Fibroblast of the aortic adventitia (primary cell): ENCODE results near the gene TSHR. TPM values are rescaled to one million over a fixed set of nuclear protein-coding genes. Genes with fewer than 3 reads are reported as not detected.
"Not testable (repeated sequence)": the region's sequence is repeated elsewhere in the genome, so short reads cannot be mapped to it uniquely, and the experiment has no call there.

Experiments used
- DNase-seq: peaks from one replicate; pipeline ENCODE4 v3.0.0-alpha.2; 2010; ENCODE audit warnings: low read depth
- H3K4me3 ChIP-seq: 2 replicates; pipeline ENCODE4 v1.5.1; 2011; ENCODE audit warnings: low read depth, mild to moderate bottlenecking, control low read depth, low read length, moderate library complexity
- CTCF ChIP-seq: IDR thresholded peaks from 2 replicates; pipeline ENCODE4 v1.5.1; 2011; ENCODE audit warnings: mild to moderate bottlenecking, low read length, control low read depth, inconsistent platforms; ENCODE audit not compliant: insufficient read depth
- total RNA-seq: library from RNA; depleted of rRNA; stranded (reverse); fragments of >200 nt; gene quantifications from 2 replicates; pipeline ENCODE4 v1.2.3, GENCODE V29; 2012; ENCODE audit warnings: low replicate concordance

The TSHR gene
- total RNA-seq, 1 donor: not detected

GRCh38 chr14:80948291-80948690 lies 7.1 kb upstream of the TSHR start:
- no peak for DNase-seq
- H3K4me3 ChIP-seq: no peak overlapping the region
- no peak for TF ChIP-seq CTCF

- no peak for DNase-seq
- H3K4me3 ChIP-seq: no peak overlapping the region
- no peak for TF ChIP-seq CTCF
Measured at GRCh38 chr14:80951491-80951890, 3.9 kb upstream of the TSHR start.

- not testable (repeated sequence) for DNase-seq, H3K4me3 ChIP-seq
Measured at GRCh38 chr14:80953211-80953610, 2.2 kb upstream of the TSHR start.

GRCh38 chr14:80954687-80955299 lies 628 bp upstream of the TSHR start:
- peak; percentile 82 for TF ChIP-seq CTCF
- peak overlapping the region; percentile 63 for H3K4me3 ChIP-seq
- peak; percentile 81 for DNase-seq

GRCh38 chr14:80956102-80956501 lies 681 bp downstream of the TSHR start:
- DNase-seq: no peak
- no peak for TF ChIP-seq CTCF
- H3K4me3 ChIP-seq: no peak overlapping the region

GRCh38 chr14:80956922-80957321 lies 1.5 kb downstream of the TSHR start:
- no peak for DNase-seq
- no peak overlapping the region for H3K4me3 ChIP-seq
- no peak for TF ChIP-seq CTCF

- H3K4me3 ChIP-seq: no peak overlapping the region
- DNase-seq: no peak
- no peak for TF ChIP-seq CTCF
Measured at GRCh38 chr14:80957613-80958012, 2.2 kb downstream of the TSHR start.
